Dendritic cell treated with granulocyte-macrophage colony-stimulating factor and Interleukin-4, amounts not matched to agents 40 ng/mL and 50 ng/mL, for 4 days (primary cell): ENCODE measurements around the gene KLF15.

Source experiments
- H3K27ac Mint-ChIP-seq: one replicate; pipeline ENCODE4 v1.8.0; 2022; ENCODE audit warnings: mild to moderate bottlenecking, mixed read lengths
- H3K27me3 Mint-ChIP-seq: one replicate; pipeline ENCODE4 v1.8.0; 2022; ENCODE audit warnings: mild to moderate bottlenecking, mixed read lengths
- H3K36me3 Mint-ChIP-seq: one replicate; pipeline ENCODE4 v1.8.0; 2022; ENCODE audit warnings: low read depth, mixed read lengths
- H3K4me1 Mint-ChIP-seq: one replicate; pipeline ENCODE4 v1.8.0; 2022; ENCODE audit warnings: low read depth, mixed read lengths
- H3K4me3 Mint-ChIP-seq: one replicate; pipeline ENCODE4 v1.8.0; 2022; ENCODE audit warnings: mild to moderate bottlenecking, moderate library complexity, mixed read lengths
- H3K9me3 Mint-ChIP-seq: one replicate; pipeline ENCODE4 v1.8.0; 2022; ENCODE audit warnings: mixed read lengths
- intact Hi-C: fragments of 100-400 bp; cut with micrococcal nuclease; formaldehyde crosslinking; loops from one replicate; pipeline ENCODE4 v1.15.0; 2022

Gene KLF15

DNA sequence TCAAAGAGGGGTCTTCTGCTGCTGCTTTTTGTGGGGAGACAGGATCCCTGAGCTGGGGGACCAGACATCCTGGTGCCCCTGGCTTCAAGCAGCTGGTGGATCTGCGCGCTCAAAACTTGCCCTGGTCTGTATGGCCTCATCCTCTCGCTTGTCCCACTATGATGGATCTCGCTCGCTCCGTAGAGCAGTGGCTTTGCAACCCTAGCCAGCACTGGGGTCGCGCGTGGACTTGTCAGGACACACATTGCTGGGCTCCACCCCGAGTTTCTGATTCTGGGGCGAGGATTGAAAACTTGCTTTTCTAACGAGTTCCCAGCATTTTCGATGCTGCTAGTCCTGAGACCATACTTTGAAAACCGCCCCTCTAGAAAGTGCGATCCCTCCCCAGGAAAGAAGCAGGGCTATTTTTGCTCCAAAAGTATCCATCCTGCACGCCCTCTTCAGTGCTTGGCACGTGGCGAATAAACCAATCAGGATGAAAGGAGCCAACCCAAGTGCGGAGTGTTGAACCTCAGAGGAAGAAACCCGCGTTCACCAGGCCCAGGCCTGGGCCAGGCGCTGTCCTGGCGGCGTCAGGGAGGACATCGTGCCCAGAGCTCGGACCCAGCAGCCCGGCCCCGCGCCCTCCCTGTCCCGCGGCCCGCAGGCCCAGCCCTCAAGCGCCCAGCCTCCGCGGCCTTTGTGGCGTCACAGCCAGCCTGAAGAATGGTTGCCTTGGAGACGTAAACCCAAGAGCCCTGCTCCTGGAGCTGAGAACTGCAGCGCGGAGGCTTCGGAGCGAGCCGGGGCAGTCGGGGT is 37.2 kb upstream of the KLF15 start, which contains the start of gene CFAP100:
TSS of gene CFAP100 (plus strand) at position 731 of the 798 bp plus-strand sequence. CDS start 1,092 bp downstream, outside the sequence.
- peaks cover 19% of the 10 kb centered on the region for H3K4me1 Mint-ChIP-seq
- no peak within 1 kb of the TSS for H3K27ac Mint-ChIP-seq
- peaks cover 13% of the 10 kb centered on the region for H3K36me3 Mint-ChIP-seq
- peaks cover 83% of the 10 kb centered on the region for H3K27me3 Mint-ChIP-seq
- intact Hi-C loops = no loop called here
- peaks cover 20% of the 10 kb centered on the region for H3K9me3 Mint-ChIP-seq
- H3K4me3 Mint-ChIP-seq = no peak within 1 kb of the TSS

DNA sequence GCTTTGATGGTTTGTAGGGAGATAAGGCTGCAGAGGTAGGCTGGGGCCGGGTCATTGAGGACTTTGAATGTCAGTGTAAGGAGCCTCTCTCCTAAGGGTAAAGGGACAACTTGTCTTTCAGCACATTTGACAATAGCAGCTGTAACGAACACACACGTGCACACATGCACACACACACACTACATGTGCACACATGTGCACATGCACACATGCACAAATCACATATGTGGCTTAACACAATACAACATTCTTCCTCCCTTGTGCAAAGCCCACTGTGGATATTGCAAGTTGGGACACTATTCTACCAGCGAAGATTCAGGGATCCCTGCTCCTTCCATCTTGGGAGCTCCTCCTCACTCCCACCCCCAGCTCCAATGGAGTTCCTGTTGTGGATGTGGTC is 36.4 kb upstream of the KLF15 start:
- Mint-ChIP-seq H3K9me3 (peaks cover 12% of the 10 kb centered on the region), H3K4me1 (peaks cover 13% of the 10 kb centered on the region), H3K4me3 (no peak overlapping the region), H3K27ac (no peak overlapping the region), H3K27me3 (peaks cover 83% of the 10 kb centered on the region), H3K36me3 (peaks cover 5% of the 10 kb centered on the region)
- intact Hi-C loops = no loop called here

DNA sequence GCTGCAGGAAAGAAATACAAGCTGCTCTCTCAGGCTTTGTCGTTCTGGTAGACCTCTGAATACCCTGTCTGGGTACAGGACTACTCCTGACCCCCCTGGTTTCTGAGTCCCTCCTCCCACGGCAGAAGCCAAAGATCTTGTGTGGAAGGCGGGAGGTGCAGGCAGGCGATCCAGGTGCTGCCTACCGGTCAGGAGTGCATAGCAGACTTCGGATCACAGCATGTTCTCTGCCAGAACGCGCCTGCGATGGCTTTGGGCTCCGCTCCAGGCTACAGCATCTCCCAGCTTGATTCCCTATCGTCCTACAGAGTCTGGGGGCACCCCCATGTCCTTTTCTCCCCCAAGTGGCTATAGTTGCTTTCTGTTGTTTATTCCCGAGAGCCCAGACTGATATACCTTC is 35.0 kb upstream of the KLF15 start:
- H3K36me3 Mint-ChIP-seq = no peaks in the 10 kb centered on the region
- H3K4me1 Mint-ChIP-seq = peaks cover 13% of the 10 kb centered on the region
- intact Hi-C loops = no loop called here
- H3K27me3 Mint-ChIP-seq = peaks cover 84% of the 10 kb centered on the region
- H3K4me3 Mint-ChIP-seq = no peak overlapping the region
- H3K27ac Mint-ChIP-seq = no peak overlapping the region
- no peaks in the 10 kb centered on the region for H3K9me3 Mint-ChIP-seq

DNA sequence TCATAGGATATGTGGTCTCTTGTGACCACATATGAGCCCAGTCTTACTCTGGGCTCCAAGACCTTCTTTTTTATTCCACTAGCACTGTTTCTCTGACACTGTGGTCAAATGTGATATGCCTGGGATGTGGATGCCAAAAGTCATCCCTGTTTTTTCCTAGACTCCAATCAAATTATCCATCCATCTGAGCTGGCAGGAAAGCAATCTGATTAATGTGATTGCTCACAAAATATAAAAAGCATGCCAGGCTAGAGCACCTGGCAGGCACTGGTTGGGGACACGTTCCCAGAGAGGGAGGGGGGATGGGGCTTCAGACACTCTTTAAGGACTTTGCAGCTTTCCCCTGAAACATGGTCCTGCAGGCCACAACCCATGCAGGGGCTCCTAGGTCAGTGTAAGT is 34.4 kb upstream of the KLF15 start:
- Mint-ChIP-seq H3K4me3 (no peak overlapping the region), H3K36me3 (no peaks in the 10 kb centered on the region), H3K9me3 (no peaks in the 10 kb centered on the region), H3K27ac (no peak overlapping the region), H3K4me1 (peaks cover 13% of the 10 kb centered on the region), H3K27me3 (peaks cover 83% of the 10 kb centered on the region)
- intact Hi-C loops = no loop called here

DNA sequence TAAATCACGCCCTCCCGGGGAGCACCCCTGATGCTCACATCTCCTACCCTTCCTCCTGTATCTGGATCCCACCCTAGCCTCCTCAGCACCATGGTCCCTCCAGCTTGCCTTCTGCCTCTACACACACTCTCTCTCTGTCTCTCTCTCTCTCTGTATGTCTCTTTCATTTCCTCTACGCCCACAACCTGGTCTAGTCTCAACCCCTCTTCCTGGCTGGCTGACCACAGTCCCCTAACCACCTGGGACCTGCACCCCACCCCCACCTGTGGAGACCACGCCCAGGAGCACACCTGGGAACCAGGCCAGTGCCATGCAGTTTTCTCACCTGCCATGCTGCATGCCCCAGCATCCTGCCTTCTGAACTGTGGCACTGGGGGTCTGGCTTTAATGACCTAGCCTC is 33.5 kb upstream of the KLF15 start:
- no peak overlapping the region for H3K4me3 Mint-ChIP-seq
- intact Hi-C loops = no loop called here
- H3K9me3 Mint-ChIP-seq = no peaks in the 10 kb centered on the region
- H3K27me3 Mint-ChIP-seq = peaks cover 74% of the 10 kb centered on the region
- no peaks in the 10 kb centered on the region for H3K36me3 Mint-ChIP-seq
- H3K4me1 Mint-ChIP-seq = peaks cover 13% of the 10 kb centered on the region
- H3K27ac Mint-ChIP-seq = no peak overlapping the region

DNA sequence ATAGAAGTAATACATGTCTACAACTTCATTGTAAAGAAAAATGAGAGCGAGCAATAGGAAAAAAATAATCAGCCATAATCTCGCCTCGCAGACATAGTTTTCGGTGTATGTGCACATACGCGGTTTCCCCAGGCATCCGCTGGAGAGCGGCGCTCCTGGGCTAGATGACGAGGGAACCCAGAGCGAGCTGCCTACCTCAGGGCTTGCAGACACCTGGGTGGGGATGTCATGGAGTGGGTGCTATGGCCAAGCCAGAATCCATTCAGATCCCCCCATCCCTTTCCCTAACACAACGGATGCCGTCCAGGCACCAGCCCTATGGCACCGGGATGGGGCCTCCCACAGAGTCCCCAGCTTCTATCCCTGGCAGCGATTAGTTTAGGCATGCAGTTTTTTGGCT is 33.0 kb upstream of the KLF15 start:
- Mint-ChIP-seq H3K4me3 (no peak overlapping the region), H3K4me1 (peaks cover 13% of the 10 kb centered on the region), H3K36me3 (no peaks in the 10 kb centered on the region), H3K27me3 (peaks cover 74% of the 10 kb centered on the region), H3K27ac (peak overlapping the region; percentile 76), H3K9me3 (no peaks in the 10 kb centered on the region)
- intact Hi-C loops = no loop called here

DNA sequence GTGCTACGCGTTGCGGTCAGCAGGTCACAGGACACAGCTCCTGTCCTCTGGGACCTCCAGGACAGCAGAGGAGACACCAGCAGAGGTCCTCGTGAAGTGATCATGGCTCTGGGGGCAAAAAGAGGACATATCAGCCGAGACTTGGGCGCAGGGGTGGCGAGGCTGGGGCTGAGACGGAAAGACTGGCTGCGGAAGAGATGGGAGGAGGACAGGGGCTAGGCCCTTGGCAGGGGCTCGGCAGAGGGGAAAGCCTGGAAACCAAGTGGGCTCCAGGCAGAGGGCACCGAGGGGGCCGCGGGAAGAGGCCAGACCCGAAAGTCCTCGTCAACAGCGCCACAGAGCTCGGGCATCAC is 32.6 kb upstream of the KLF15 start:
- peaks cover 72% of the 10 kb centered on the region for H3K27me3 Mint-ChIP-seq

DNA sequence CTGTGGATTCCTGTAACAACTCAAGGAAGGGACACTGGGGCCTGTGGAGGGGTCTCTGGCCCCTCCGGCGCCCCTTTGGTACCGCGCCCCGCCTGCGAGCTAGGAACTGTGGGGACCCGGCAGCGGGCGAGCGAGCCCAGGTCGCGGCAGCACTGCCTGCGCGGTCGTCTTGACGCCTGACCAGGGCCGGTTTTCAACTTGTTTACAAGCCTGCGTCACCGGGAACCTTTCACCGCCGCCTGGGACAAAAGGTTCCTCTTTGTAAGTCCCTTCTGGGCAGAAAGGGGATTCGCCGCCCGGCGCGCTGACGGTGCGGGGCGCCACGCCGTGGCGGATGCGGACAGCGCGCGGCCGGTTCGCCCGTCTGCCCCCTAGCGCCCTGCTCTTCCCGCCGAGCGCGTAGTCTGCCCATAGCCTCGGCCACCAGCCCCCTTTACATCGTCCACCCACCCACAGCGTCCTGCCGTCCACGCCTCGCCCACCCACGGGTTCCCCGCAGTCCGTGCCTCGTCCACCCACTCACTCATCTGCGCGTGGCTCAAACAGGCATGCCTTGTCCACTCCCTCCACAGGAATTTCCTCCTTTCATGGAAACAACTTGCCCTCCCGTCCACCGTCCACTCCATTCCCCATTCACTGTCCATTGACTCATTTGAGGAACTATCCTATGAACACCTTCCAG is 32.0 kb upstream of the KLF15 start:
- no peaks in the 10 kb centered on the region for H3K36me3 Mint-ChIP-seq
- H3K9me3 Mint-ChIP-seq = no peaks in the 10 kb centered on the region
- peaks cover 67% of the 10 kb centered on the region for H3K27me3 Mint-ChIP-seq
- H3K27ac Mint-ChIP-seq = peak overlapping the region; percentile 76
- peak overlapping the region; percentile 51 for H3K4me3 Mint-ChIP-seq
- H3K4me1 Mint-ChIP-seq = peaks cover 13% of the 10 kb centered on the region
- intact Hi-C loops = loop anchor here (1.0 to 10.0 kb wide), 2 partner anchors 143 to 464 kb away; no protein-coding TSS in a partner anchor

More for the DNA sequence above, 32.6 kb upstream of the KLF15 start:
- Mint-ChIP-seq H3K27ac (peak overlapping the region; percentile 76), H3K9me3 (no peaks in the 10 kb centered on the region), H3K4me3 (no peak overlapping the region), H3K4me1 (peaks cover 13% of the 10 kb centered on the region), H3K36me3 (no peaks in the 10 kb centered on the region)
- intact Hi-C loops = loop anchor here (1.0 to 10.0 kb wide), 2 partner anchors 143 to 465 kb away; no protein-coding TSS in a partner anchor

DNA sequence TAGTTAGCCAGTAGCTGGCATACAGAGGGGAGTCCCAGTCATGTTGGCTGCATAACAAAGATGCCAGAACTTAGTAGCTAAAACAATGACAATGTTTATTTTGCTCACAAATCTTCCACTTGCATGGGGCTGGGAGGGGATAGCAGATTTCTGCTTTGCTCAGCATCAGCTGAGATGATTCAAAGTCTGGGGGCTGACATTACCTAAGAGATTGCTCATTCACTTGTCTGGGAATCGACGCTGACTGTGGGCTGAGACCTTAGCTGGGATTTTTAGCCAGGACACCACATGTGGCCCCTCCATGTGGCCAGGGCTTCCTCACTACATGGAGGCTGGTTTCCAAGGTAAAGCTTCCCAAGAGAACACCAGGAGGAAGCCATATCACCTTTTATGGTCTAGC is 24.8 kb upstream of the KLF15 start:
- H3K4me1 Mint-ChIP-seq = no peaks in the 10 kb centered on the region
- H3K27me3 Mint-ChIP-seq = peaks cover 23% of the 10 kb centered on the region
- H3K27ac Mint-ChIP-seq = no peak overlapping the region
- H3K4me3 Mint-ChIP-seq = no peak overlapping the region
- intact Hi-C loops = loop anchor here (10.0 kb wide), 1 partner anchor 457 kb away; no protein-coding TSS in a partner anchor
- no peaks in the 10 kb centered on the region for H3K9me3 Mint-ChIP-seq
- H3K36me3 Mint-ChIP-seq = no peaks in the 10 kb centered on the region

DNA sequence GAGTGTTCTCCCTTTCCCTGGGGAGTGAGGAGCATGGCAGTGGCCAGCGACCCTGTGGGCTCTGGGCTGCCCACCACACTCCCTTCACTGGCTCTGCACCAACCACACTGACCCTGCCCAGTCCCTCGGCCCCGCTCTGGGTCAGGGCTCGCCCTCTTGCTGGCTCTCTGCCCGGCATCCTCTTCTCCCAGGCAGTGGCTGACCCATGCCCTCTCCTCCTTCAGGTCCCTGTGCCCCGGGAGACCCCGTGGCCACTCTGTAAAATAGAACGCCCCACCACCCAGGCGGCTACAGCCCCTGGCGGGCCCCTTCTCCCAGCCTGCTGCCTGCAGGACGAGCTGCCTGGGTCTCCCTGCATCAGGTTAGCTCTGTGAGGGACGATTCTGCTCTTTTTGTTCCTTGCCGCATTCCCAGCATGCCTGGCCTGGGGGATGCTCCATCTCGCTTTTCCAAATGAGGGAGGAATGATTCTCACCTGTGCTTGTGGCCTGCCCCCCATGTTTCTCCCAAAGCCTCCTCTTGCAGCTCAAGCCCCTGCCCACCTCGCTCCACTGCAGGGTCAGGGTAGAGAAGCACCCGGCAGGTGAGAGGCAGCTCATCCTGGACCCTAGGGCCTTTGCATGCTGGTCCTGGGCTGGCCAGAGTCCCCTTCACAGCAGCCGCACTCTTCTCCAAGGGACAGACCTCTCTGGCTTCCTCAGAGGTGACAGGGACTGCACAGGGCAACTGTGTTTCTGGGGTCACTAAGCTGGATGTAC is 23.0 kb upstream of the KLF15 start:
- no peak overlapping the region for H3K27ac Mint-ChIP-seq
- H3K4me1 Mint-ChIP-seq = no peaks in the 10 kb centered on the region
- H3K36me3 Mint-ChIP-seq = no peaks in the 10 kb centered on the region
- H3K4me3 Mint-ChIP-seq = no peak overlapping the region
- H3K27me3 Mint-ChIP-seq = peaks cover 17% of the 10 kb centered on the region
- no peaks in the 10 kb centered on the region for H3K9me3 Mint-ChIP-seq
- intact Hi-C loops = loop anchor here (10.0 kb wide), 1 partner anchor 455 kb away; no protein-coding TSS in a partner anchor

DNA sequence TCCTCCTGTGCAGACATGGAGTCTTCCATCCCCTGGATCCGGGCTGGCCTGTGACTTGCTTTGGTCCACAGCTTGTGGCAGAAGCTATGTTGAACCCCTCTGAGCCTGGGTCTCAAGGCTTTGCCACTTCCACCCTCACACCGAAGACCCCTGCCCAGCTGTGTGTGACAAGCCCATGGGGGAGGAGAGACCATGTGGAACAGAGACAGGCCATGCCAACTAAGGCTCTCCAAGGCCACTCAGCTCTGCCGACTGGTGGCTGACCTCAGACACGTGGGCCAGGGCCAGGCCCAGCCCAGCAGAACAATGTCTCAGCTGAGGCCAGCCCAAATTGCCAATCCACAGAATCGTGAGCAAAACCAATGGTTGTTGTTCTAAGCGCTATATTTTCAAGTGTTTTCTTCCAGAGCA is 21.1 kb upstream of the KLF15 start:
- Mint-ChIP-seq H3K4me3 (no peak overlapping the region), H3K9me3 (no peaks in the 10 kb centered on the region), H3K36me3 (no peaks in the 10 kb centered on the region), H3K27ac (no peak overlapping the region), H3K4me1 (no peaks in the 10 kb centered on the region), H3K27me3 (peaks cover 12% of the 10 kb centered on the region)
- intact Hi-C loops = no loop called here

DNA sequence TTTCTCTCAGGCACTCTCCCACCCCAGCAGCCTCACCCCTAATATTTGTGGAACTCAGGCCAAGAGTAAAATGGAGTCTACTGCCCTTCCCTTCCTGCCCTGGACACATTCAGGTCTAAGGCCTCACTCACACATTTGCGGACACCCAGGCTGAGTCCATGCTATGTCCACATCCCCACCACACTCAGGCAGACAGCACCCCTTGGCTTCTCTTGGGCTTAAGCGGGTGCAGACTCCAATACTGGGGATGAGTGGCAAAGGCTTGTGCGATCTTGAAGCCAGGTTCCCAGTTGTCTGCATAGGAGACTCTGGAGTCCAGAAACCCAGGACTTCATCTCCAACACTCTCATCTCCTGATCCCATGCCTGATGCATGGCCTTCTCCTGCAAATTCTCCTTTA is 20.0 kb upstream of the KLF15 start:
- H3K9me3 Mint-ChIP-seq = no peaks in the 10 kb centered on the region
- intact Hi-C loops = no loop called here
- no peaks in the 10 kb centered on the region for H3K4me1 Mint-ChIP-seq
- H3K4me3 Mint-ChIP-seq = no peak overlapping the region
- H3K27me3 Mint-ChIP-seq = peaks cover 9% of the 10 kb centered on the region
- no peak overlapping the region for H3K27ac Mint-ChIP-seq
- no peaks in the 10 kb centered on the region for H3K36me3 Mint-ChIP-seq

DNA sequence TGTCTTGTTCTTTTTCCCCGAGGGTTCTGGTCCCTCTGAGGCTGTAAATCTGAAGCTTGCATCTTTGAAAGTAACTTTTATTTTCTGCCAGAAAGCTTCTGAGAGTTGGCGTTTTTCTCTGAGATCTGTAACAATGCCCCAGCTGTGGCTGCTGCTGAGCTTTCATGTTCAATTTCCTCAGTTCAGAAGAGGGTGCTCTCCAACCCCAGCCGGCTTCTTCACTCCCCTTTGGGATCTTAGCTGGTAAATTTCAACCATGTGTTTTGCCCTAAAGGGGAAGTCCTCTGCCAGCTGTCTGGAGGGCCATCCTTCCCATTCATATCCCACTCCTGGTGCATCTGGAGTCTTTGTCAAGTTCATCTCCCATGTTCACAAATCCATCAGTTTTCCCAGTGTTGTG is 19.2 kb upstream of the KLF15 start:
- Mint-ChIP-seq H3K4me3 (no peak overlapping the region), H3K27me3 (peaks cover 8% of the 10 kb centered on the region), H3K9me3 (no peaks in the 10 kb centered on the region), H3K27ac (no peak overlapping the region), H3K36me3 (no peaks in the 10 kb centered on the region), H3K4me1 (no peaks in the 10 kb centered on the region)
- intact Hi-C loops = no loop called here

DNA sequence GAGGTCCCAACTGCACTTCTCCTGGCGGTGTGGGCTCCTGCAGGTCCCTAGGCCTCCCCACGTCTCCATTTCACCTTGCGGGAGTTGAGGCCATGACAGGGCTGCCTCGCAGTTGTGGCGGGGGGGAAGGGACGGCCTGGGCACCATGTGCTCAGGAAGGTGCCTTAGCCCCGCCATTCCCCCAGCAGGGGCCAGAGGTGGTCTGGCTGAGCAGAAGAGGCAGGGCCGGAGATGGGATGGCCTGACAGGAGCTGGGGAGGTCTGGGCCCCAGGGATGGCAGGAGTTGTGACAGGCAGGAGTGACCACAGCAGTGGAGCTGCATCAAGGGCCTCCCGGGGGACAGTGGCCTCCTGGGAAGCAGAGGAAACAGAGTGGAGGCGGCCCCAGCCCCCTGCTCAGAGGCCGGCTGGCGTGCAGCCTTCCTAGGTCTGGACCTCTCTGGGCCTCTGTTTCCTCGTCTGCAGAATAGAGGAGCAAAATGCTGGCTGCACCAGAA is 18.7 kb upstream of the KLF15 start:
- no peaks in the 10 kb centered on the region for H3K36me3 Mint-ChIP-seq
- H3K4me3 Mint-ChIP-seq = no peak overlapping the region
- no peaks in the 10 kb centered on the region for H3K4me1 Mint-ChIP-seq
- H3K27me3 Mint-ChIP-seq = peaks cover 8% of the 10 kb centered on the region
- H3K9me3 Mint-ChIP-seq = no peaks in the 10 kb centered on the region
- no peak overlapping the region for H3K27ac Mint-ChIP-seq
- intact Hi-C loops = no loop called here
